HL-60 (cell line): ENCODE data around the gene ADD3.

ENCODE experiments used
- POLR2AphosphoS5 ChIP-seq: IDR thresholded peaks from 2 replicates; pipeline ENCODE4 v1.6.1; 2012; ENCODE audit warnings: low read depth
- TF ChIP-seq, protein P1 (sequence below): IDR thresholded peaks from one replicate; pipeline ENCODE4 v1.5.1; 2011; ENCODE audit warnings: low read length, control low read depth, inconsistent platforms; ENCODE audit not compliant: insufficient read depth
- TF ChIP-seq, protein P2 (sequence below): IDR thresholded peaks from 2 replicates; pipeline ENCODE4 v1.6.1; 2012; ENCODE audit warnings: low read depth; ENCODE audit not compliant: insufficient replicate concordance

DNA sequence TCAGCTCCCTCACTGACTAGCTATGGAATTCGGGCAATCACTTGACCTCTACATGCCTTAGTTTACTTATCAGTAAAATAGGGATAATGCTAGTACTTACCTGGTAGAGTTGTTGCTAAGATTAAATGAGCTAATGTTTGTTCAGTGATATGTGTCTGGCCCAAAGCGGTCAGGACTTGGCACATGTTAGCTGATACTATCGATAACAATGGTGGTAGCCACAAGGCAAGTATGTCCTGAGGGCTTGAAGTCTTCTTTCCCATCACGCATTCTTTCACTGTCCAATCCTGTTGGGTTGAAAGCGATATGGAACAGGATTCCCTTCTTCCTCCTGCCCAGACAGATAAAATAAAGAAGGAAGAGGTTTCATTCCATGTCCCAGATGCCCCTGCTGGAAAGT lies 174.1 kb downstream of the ADD3 start:
- TF ChIP-seq, protein P1, sequence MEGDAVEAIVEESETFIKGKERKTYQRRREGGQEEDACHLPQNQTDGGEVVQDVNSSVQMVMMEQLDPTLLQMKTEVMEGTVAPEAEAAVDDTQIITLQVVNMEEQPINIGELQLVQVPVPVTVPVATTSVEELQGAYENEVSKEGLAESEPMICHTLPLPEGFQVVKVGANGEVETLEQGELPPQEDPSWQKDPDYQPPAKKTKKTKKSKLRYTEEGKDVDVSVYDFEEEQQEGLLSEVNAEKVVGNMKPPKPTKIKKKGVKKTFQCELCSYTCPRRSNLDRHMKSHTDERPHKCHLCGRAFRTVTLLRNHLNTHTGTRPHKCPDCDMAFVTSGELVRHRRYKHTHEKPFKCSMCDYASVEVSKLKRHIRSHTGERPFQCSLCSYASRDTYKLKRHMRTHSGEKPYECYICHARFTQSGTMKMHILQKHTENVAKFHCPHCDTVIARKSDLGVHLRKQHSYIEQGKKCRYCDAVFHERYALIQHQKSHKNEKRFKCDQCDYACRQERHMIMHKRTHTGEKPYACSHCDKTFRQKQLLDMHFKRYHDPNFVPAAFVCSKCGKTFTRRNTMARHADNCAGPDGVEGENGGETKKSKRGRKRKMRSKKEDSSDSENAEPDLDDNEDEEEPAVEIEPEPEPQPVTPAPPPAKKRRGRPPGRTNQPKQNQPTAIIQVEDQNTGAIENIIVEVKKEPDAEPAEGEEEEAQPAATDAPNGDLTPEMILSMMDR, result no peak
- no peak for TF ChIP-seq POLR2AphosphoS5
- TF ChIP-seq, protein P2, sequence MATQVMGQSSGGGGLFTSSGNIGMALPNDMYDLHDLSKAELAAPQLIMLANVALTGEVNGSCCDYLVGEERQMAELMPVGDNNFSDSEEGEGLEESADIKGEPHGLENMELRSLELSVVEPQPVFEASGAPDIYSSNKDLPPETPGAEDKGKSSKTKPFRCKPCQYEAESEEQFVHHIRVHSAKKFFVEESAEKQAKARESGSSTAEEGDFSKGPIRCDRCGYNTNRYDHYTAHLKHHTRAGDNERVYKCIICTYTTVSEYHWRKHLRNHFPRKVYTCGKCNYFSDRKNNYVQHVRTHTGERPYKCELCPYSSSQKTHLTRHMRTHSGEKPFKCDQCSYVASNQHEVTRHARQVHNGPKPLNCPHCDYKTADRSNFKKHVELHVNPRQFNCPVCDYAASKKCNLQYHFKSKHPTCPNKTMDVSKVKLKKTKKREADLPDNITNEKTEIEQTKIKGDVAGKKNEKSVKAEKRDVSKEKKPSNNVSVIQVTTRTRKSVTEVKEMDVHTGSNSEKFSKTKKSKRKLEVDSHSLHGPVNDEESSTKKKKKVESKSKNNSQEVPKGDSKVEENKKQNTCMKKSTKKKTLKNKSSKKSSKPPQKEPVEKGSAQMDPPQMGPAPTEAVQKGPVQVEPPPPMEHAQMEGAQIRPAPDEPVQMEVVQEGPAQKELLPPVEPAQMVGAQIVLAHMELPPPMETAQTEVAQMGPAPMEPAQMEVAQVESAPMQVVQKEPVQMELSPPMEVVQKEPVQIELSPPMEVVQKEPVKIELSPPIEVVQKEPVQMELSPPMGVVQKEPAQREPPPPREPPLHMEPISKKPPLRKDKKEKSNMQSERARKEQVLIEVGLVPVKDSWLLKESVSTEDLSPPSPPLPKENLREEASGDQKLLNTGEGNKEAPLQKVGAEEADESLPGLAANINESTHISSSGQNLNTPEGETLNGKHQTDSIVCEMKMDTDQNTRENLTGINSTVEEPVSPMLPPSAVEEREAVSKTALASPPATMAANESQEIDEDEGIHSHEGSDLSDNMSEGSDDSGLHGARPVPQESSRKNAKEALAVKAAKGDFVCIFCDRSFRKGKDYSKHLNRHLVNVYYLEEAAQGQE, result no peak
